GM18511 (cell line): Measurements from ENCODE around the gene ANXA3.

Source experiments
- ATAC-seq: cut with Tn5 transposase; IDR thresholded peaks from one replicate; pipeline ENCODE4 v1.9.1; 2021; ENCODE audit warnings: mild to moderate bottlenecking, moderate library complexity; ENCODE audit not compliant: unreplicated experiment

Gene ANXA3

GRCh38 chr4:78608684-78609083 lies 57.1 kb downstream of the ANXA3 start:
- no peak for ATAC-seq

DNA sequence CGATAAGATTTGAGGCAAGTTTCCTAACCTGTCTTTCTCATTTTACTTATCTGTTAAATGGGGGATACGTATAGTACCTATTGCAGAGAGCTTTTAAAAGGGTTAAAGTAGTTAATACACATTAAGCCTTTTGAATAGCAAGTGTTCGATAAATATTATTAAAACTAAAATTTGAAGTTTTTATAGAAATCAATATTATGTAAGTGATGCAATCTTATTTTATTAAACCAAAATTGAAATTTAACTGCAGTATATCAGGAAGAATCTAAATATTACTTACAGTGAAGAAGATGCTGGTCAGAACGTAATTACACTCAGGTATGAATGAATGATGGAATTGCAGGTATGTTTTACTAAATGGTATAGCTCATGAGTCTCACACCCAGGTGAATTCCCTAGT lies 58.0 kb downstream of the ANXA3 start:
- ATAC-seq = no peak

GRCh38 chr4:78610546-78611214 lies 59.1 kb downstream of the ANXA3 start:
- peak; percentile 39 for ATAC-seq

DNA sequence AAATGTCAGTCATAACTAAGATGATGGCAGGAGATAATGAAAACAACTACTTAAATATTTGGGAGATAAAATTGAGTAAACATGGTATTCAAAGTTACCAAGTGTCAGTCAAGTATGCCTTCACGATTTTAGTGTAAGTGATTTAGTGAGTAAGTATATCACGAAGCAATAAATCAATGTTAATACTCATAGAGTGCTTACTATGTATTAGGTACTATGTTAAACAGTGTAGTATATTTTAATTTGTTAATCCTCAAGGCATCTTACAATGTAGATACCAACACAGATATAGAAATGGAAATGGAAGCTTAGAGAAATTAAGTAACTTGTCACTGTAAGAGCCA lies 59.6 kb downstream of the ANXA3 start:
- no peak for ATAC-seq

- ATAC-seq = peak; percentile 35
These were observed 61.0 kb downstream of the ANXA3 start for GRCh38 chr4:78612398-78613178.

DNA sequence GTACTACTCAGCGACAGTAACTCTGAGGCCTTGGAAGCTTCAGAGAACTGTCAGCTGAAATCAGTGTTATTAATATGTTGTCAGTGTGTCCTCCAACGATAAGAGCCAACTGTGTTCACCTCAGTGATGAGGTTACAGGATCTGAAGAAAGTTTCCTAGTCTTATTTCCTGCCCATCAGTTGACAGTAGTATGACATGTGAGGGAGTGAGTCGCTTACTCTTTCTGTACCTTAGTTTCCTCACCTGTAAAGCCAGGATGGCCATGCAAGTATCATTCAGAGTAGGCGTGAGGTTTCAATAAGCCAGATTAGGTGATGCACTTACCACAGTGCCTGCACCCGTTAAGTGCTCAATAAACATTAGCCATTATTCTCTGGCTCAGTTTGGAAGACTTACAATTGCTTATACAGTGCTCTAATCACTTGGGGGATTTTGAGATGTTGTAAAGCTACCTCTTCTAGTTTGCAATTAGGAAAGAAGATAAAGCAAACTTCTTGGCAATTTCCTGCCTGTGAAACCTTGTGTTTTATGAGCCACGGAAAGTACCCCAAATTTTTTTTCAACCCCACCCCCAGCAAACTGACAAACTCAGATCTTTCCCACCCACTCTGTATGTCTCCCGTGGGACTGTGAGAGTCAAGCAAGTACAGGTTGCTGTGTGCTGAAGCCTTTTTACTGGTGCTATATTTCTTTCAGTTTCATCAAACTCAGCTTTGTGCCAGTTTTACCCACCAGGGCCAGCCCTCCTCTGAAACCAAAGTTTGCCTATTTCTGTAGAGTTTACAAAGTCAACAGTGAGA lies 62.2 kb downstream of the ANXA3 start:
- peak; percentile 87 for ATAC-seq

- no peak for ATAC-seq
These were observed 64.5 kb downstream of the ANXA3 start for GRCh38 chr4:78616046-78616498.

- no peak for ATAC-seq
These were observed 66.9 kb downstream of the ANXA3 start for GRCh38 chr4:78618436-78618835.

GRCh38 chr4:78621395-78621794 lies 69.8 kb downstream of the ANXA3 start:
- no peak for ATAC-seq

GRCh38 chr4:78622253-78622979 lies 70.8 kb downstream of the ANXA3 start:
- ATAC-seq = no peak

DNA sequence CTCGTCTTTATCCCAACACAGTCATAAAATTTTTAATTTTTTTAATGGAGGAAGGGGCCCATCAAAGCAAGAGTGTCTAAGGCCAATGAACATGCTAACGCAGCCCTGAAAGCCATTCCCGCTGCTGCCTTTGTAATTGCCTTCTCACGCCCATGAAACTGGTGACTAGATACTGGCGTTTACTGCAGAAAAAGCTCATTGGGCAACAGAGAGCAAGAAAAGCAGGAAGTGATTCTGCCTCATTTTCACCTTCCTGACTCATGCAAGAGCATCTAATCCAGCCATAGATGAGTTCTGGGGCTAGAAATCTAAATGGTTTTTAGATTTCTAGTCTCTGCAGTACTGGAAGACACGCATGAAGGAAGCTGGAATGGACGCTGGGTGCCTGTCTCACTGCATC lies 72.5 kb downstream of the ANXA3 start:
- ATAC-seq = no peak

GRCh38 chr4:78625073-78625472 lies 73.5 kb downstream of the ANXA3 start:
- peak; percentile 45 for ATAC-seq

DNA sequence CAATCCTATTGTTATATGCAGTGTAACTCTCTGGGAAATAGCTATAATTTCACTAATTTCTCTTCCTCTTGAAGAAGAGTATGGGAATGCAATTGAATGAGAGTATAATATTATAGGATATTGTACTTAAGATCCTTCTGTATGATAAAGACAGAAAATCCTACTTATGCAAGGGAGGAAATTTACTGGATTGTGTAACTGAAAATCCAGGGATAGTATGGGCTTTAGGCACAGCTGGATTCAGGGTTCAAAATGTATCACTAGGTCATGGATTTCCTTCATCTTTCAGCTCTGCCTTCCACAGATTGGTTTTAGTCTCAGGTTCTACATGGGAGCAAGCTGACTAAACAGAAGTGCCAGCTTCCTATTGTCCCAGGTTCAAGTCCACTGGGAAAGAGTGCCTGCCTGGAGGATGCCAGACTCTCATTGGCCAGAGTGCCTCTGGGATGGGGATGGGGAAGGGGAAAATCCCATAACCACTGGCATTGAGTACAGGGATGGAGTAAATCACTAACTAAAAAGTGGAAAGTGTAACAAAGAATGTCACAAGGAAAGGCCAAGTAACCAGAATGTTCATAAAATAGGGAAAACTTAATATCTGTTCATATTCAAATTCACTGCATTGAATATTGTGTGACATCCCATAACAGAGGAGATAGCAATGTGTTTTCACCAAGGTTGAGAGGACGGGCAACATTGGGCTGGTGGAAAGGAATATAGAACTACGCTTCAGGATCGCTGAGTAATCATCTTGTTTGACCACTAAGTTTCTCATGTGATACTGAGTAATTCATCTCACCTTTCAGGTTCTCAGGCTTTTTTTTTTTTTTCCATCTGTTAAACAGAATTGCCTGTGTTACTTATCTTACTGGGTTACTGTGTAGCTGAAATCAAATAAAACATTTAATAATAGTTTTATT lies 75.7 kb downstream of the ANXA3 start:
- peak; percentile 54 for ATAC-seq

GRCh38 chr4:78627966-78628678 lies 76.6 kb downstream of the ANXA3 start:
- peak; percentile 6 for ATAC-seq

DNA sequence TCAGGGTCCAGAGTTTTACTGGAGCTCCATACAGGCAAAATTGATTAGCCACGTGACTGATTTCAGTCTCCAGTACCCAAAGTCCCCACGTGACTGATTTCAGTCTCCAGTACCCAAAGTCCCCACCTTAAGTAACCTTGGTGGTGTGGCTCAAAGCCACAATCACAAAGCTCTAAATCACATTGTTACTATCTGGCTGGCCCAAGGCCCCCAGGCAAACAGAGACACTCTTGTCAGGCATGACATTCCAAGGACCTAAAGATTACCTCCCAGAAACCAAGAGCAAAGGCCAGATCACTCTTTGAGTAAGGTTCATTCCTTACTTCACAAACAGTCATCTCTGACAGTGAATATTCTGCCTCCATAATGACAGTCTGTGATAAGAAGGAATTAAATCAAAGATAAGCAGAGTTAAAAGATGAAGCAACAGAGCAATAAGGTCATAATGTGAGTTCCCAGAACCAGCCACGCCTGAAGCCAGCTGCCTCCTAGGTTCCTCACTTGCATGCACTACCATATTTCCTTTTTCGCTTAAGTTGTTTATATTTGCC lies 78.5 kb downstream of the ANXA3 start:
- no peak for ATAC-seq

- no peak for ATAC-seq
These were observed 79.0 kb downstream of the ANXA3 start for GRCh38 chr4:78630615-78631014.

- ATAC-seq = no peak
These were observed 82.6 kb downstream of the ANXA3 start for GRCh38 chr4:78634011-78634664.

DNA sequence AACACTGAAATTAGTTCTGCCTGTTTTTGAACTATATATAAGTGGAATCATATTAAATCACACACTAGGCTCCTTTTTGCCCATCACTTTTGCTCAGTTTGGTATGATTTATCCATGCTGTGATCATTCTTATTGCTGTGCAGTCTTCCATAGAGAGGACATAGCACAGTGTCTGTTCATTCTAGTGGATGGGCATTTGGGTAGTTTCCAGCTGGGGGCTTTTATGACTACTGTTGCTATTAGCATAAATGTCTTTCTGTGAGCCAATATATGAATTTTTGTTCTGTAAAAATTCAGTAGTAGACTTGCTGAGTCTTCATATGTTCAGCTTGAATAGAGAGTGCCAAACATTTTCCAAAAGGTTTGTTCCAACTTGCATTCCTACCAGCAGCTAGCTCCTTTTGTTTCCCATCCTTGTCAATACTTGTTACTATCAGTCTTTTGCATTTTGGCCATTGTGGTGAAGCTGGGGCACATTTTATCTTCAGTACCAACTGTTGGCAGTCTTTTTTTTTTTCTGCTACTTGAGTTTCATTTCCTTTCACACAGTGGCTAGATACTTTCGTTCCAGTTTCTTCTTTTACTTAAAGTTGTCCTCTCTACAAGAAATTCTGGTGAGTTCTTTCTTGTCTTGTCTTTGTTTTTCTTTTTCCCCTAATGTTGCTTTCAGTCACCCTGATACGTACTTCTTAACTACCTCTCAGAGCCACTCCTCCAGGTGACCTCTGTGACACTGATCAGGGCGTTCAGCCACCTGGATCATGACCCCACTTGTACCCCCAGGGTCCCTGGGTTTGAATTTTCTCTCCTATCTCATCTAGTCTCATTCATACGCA lies 87.0 kb downstream of the ANXA3 start:
- ATAC-seq = peak; percentile 85
